NB4 (cell line): ENCODE data around the gene PDK1.

ENCODE experiments used
- CTCF ChIP-seq: IDR thresholded peaks from one replicate; pipeline ENCODE4 v1.5.1; 2012; ENCODE audit warnings: low read depth, low read length
- MAX ChIP-seq: IDR thresholded peaks from 2 replicates; pipeline ENCODE4 v1.6.1; 2011; ENCODE audit warnings: low read depth, low read length
- POLR2A ChIP-seq: IDR thresholded peaks from 2 replicates; pipeline ENCODE4 v1.6.1; 2011; ENCODE audit warnings: mild to moderate bottlenecking; ENCODE audit not compliant: insufficient read length; ENCODE audit errors: extremely low read depth

GRCh38 chr2:172578860-172579512, 23.1 kb downstream of the PDK1 start:
- no peak for TF ChIP-seq CTCF
- TF ChIP-seq POLR2A = no peak
- TF ChIP-seq MAX = no peak
